PC-9 (cell line): ENCODE measurements around the gene TSPOAP1.

Source experiments
- CTCF ChIP-seq: fragments of 200-600 bp; sonication (generic); conservative IDR thresholded peaks from 2 replicates; pipeline ENCODE4 v1.6.1; 2017; ENCODE audit warnings: mixed run types, antibody characterized with exemption, mild to moderate bottlenecking, moderate library complexity
- EZH2 ChIP-seq: fragments of 200-600 bp; sonication (generic); IDR thresholded peaks from 2 replicates; pipeline ENCODE4 v1.8.0; 2017; ENCODE audit warnings: antibody characterized with exemption, low read depth

DNA sequence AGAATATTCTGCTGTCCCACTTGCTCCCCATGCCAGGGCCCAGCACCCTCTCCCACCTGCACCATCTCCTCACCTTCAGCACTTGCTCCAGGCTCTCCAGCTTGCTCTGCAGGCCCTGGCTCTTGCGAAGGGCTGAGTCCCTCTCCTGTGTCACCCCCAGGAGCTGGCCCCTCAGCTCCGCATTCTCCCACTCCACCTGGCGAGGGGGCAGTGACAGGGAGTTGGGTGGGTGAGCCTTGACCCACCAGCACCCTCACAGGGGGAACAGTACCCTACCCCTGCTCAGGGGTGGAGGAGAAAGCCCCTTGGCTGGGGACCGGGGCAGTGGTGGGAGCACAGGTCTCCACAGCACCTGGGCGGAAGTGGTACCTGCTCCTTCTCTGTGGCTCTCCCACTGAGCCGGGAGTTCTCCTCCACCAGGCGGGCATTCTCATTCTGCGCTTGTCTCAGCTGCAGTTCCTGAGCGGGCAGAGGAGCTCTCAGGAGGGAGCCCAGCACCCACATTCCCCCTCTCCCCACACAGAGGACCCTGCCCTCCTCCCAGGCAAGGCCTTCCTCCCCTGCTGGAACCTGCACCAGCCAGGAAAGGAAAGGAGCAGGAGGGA, 5.9 kb downstream of the TSPOAP1 start:
- no peak for TF ChIP-seq CTCF
- TF ChIP-seq EZH2: no peak
